Stimulated activated CD4-positive, alpha-beta T cell treated with anti-CD3 and anti-CD28 coated beads, Interleukin-15, amount 100 ng/mL, for 48 hours (primary cell): ENCODE results near the gene SMPDL3B.
"Not testable (repeated sequence)": the region's sequence is repeated elsewhere in the genome, so short reads cannot be mapped to it uniquely, and the experiment has no call there.

ENCODE experiments used
- DNase-seq, 2 donors: peaks; one replicate each; pipeline ENCODE4 v3.0.0-alpha.2; 2020; ENCODE audit warnings: low read depth in 2 of 2

SMPDL3B gene

DNA sequence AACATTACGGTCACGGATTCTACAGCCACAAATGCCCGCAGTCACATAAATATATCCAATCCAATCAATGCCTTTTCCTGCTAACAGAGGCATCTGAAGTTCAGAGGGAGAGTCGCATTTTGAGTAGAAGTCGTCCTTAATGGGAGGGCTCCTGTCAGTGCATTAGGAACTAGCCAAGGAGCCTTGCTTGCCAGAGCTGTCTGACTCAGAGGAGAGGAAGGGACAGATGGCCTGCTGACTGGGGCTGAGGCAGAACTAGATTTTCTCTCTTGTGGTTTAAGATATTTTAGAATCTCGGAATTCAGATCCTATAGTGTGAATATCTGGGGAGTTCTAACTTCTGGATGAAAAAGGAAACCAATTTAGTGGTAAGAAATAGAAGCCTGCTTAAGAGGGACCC lies 35.6 kb downstream of the SMPDL3B start:
- no peak for DNase-seq

DNA sequence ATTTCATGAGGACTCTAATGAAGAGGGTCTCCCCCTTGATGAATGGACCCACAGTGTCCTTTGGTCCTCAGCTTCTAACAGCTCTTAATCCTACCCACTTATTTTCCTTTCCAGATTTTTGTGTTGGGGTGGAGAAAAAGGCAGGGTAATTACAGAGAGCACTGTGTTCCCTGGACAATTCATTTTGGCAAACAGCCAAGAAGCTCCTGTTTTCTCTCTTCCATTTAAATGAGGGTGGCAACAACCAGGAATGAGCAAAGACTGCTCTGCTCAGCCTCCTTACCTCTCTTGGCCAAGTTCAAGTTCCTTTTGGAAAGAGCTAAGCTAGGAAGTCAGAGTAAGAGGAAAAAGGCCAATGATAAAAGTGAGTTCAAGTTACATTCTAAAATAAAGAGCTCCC lies 36.9 kb downstream of the SMPDL3B start:
- no peak for DNase-seq

DNA sequence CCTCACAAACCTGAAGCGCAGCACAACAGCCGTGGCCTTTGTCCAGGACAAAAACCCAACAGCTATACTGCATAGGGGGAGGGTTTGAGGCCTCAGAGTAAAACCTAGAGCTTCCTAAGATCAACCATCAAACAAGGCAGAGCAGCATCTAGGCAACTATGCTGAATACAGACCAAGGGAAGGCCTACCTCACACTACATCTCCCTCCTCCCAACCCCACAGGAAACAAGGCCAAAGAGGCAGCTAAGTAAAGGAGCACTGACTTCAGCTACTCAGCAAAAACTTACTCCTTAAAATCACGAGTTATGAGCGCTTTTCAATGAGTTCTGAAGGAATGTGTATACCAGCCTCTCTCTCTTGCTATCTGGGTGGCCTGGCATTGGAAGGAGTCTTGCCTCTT lies 37.3 kb downstream of the SMPDL3B start:
- DNase-seq: no peak

DNA sequence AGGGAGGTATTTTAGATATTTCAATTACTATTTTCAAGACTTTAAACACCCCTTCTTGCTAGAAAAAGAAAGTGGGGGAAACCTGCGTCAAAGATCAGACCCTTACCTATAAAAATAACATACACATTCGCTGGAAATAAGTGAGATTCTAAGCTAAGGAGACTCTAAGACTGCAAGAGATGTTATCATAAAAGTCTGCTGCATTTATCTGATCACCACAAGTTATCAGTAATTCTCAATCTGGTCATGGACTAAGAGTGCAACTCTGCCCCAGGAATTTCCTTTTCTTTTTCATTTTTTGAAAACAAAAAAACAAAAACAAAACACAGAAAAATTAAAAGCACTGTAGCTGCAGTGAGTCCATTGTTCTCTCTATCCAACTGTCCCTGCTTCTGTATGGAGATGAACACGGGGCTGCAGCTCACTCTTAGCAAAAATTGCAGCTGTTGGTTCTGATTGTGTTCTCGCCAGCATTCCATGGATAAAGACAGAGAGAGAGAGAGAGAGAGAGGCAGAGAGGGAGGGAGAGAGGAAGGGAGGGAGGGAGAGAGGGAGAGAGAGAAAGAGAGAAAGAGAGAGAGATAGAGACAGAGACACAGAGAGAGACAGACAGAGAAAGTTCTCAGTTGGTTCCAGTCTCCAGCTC lies 39.1 kb downstream of the SMPDL3B start:
- DNase-seq: no peak

DNA sequence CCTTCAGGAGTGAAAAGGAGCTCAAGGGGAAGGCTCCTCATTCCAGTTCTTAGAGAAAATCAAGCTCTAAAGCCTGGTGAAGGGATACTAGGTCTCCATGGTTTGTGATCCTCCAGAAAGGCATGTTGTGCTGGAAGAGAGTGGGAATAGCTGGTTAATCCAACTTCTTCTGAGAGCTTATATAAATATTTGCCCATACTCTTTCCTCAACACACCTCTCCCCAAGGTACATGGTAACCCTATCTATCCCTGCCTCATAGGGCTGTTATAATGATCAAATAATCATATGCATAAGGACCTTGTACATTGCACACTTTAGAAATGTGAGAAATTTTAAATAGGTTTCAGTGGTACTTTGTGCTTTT lies 39.6 kb downstream of the SMPDL3B start:
- DNase-seq: no peak

DNA sequence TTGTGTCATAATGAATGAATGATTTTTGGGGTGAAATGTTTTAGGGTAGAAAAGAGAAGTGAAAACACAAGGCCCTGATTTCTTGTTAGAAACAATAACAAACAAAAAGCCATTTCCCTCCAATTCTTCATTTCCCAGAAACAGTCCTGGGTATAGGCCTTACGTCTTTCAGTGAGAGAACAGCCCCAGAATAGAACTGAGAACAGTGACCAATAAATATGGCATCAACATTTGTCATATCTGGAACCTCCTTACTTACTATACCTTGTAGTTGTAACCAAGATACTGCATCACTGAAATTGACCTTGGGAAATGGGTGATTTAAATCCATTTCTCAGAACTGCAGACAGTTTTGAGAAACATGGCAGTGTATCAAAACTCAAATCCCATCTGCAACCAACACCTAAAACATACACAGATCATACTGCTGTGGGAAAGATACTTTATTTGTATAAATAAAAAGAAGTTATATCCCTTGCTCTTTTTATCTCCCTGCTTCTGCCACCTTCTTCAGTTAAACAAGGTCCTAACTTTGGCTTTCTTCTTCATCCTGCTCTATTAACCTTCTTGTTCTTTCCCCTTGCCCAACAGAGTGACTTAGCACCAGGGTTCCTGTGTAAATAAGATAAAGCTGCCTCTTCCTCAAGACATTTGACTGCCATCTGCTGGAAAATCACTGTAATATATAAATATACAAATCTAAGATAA lies 44.5 kb downstream of the SMPDL3B start:
- DNase-seq: no peak

DNA sequence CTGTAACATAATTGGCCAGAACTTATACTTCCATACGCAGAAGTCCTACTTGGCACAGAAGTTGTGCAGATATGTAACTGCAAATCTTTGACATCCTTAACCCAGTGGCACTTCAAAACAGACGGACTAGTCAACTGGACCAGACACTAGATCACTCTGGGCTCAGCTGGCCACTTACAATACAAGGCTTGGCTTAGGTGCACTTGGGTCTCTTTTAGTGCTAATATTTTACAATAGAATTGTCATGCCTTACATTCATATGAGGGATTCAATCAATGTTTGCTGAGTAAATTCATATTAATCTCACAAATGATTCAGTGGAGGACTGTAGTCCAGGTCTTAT lies 45.0 kb downstream of the SMPDL3B start:
- no peak for DNase-seq

DNA sequence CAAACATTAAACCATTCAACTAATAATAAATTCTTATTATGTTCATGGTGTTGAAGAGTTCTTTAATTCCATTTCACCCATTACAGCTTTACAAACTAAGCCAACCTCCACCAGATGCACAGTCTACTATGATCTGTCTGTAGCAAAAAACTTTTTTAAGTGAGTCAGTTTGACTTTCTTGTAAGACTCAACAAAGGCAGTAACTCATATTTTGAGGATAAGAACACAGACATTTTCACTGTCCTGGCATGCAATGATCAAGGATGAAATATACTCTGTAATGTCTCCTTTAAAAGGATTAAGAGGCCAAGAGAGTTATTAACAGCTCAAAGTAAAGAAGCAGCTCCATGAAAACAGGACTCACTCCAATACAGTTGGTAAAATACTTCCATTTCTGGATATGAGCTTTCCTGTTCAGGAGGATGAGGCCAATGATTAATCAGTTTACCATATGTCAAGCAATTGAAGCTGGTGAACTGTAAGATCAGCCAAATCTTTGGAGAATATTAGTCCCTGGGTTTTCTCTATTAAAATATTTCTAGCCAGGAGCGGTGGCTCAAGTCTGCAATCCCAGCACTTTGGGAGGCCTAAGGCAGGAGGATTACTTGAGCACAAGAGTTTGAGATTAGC lies 45.5 kb downstream of the SMPDL3B start:
- no peak for DNase-seq

DNA sequence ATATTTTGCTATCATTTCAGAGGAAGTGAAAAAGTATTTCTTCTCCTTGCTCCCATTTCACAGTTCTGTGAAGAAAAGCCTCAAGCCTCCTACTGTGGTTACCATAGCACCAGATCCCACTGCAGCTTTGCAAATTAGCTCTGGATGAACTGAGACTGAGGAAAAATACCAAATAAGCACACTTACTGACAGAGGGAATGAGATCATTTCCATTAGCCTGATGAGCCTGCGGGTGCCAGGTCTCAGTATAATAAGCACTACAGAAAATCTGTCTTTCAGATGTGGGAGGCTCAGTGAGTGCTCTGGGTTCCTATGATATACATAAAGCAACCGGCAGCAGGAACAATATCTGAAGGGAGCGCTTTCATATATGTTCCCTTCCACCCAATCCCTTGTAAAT lies 46.3 kb downstream of the SMPDL3B start:
- DNase-seq: no peak

DNA sequence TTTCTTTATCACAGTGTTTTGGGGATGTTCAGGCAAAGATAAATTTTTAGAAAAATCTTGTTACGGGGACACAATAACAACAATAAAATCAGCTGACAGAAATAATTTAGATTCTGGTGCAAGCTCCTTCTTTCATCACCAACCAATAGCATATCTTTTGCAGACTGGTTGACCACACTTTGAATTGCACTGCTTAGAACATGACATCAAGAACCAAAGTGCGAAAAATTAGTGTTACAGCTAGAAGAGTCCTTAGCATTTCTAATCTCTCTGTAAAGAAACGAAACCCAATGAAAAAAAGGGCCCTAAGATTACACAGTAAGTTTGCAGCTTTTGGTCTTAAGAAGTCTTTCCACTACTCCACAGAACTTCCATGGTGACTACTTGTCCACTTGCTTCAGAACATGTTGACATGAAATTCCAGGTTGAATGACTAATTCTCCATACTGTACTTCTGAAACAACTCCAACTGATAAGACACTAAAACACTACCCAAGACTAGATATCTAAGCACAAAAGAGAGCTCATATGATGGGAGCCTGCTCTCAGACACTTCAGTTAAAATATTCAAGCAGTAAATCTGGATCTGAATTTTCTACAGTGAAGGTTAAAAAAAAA lies 56.2 kb downstream of the SMPDL3B start:
- no peak for DNase-seq

DNA sequence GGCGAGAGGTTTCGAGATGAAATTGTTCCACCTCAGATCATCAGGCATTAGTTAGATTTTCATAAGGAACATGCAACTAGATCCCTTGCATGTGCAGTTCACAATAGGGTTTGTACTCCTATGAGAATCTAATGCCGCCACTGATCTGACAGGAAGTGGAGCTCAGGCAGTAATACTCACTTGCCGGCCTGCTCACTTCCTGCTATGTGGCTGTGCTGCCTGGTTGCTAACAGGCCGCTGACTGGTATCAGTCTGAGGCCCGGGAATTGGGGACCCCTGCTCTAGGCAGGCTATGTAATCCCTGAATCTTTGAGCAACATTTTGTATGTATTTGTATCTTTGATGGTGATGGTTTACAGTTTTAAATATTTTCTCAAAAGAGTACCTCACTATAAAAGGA lies 57.5 kb downstream of the SMPDL3B start:
- peak; percentile 11 to 18 for DNase-seq

DNA sequence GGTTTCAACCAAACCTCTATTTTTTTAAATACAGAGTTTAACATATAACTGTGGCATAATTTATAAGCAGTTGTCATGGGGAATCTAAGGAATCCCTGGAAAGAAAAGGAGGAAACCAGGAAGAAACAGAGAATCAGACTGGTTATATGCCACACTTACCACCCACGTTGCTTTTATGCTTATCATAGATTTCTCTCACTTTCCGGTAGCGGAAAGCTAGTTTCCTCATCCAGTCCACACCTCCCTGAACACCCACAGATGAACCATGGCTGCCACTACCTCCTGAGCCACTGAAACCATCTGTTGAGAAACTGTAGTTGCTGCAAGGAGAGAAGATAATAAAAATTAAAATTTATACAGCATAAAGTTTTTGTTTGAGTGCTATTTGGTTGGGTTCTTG lies 58.4 kb downstream of the SMPDL3B start:
- no peak for DNase-seq

DNA sequence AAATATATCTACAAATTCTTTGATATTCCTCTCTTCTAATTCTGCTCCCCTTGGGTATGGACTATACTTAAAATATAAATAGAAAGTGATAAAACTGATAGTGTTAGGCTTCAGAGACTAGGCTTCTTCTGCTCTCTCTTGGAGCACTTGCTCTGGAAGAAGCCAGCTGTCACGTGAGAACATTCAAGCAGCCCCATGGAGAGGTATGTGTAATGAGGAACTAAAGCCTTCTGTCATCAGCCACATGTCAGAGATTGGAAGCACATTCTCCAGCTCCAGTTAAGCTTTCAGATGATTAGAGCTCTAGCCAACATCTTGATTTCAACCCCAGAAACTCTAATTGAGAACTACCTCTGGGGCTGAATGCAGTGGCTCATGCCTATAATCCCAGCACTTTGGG lies 59.3 kb downstream of the SMPDL3B start:
- no peak for DNase-seq

DNA sequence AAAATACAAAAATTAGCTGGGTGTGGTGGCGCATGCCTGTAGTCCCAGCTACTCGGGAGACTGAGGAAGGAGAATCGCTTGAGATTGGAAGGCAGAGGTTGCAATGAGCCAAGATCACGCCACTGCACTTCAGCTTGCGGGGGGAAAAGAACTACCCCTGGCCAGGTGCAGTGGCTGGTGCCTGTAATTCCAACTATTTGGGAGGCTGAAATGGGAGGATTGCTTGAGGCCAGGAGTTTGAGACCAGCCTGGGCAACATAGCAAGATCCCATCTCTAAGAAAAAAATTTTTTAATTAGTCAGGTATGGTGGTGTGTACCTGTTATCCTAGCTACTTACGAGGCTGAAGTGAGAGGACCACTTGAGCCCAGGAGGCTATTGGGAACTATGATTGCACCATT lies 59.7 kb downstream of the SMPDL3B start:
- DNase-seq: not testable (repeated sequence)

DNA sequence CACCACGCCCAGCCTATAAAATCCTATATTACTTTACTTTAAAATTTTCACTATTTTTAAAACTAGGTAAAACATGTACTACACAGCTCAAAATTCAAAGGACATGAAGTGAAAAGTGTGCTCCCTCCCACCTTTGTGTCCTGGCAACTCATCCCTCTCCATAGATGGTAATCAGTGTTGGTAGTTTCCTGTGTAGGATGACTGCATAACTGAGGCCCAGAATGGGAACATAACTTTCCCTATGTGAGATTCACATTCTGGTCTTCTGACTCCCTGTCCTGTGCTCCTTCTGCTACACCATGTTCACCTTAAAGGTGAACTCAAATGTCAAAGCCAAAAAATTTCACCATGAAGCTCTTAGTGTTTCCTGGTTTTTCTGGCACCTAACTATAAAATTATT lies 64.3 kb downstream of the SMPDL3B start:
- DNase-seq: no peak

DNA sequence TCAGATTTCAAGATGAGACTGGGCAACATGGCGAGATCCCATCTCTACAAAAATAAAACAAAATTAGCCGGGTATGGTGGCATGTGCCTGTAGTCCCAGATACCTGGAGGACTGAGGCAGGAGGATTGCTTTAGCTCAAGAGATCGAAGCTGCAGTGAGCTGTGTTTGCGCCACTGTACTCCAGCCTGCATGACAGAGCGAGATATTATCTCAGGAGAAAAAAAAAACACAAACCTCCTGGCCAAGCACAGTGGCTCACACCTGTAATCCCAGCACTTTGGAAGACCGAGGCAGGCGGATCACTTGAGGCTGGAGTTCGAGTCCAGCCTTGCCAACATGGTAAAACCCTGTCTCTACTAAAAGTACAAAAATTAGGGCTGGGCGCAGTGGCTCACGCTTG lies 67.8 kb downstream of the SMPDL3B start:
- no peak for DNase-seq

DNA sequence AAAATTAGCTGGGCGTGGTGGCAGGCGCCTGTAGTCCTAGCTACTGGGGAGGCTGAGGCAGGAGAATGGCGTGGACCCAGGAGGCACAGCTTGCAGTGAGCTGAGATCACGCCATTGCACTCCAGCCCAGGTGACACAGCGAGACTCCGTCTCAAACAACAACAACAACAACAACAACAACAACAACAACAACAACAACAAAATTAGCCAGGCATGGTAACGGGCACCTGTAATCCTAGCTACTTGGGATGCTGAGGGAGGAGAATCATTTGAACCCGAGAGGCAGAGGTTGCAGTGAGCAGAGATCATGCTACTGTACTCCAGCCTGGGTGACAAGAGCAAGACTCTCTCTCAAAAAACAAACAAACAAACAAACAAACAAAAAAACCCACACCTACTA lies 68.3 kb downstream of the SMPDL3B start:
- DNase-seq: not testable (repeated sequence)
